HL-60 (cell line): ENCODE measurements around the gene GMDS.
A peak's percentile ranks its signal among the peaks of the same experiment; 100 is the strongest.

ENCODE experiments used
- DNase-seq, 2 experiments: peaks; one replicate each; pipeline ENCODE4 v3.0.0-alpha.2; 2010 to 2020; ENCODE audit warnings: low read depth in 1 of 2, low spot score in 1 of 2
- H3K27ac ChIP-seq: fragments of 250-450 bp; sonication (Bioruptor Pico); replicated peaks from 2 replicates; pipeline ENCODE4 v1.5.1; 2020; ENCODE audit warnings: mild to moderate bottlenecking, moderate library complexity
- H3K27me3 ChIP-seq: fragments of 250-450 bp; sonication (Bioruptor Pico); 2 replicates; pipeline ENCODE4 v1.5.1; 2021; ENCODE audit warnings: mild to moderate bottlenecking, moderate library complexity; ENCODE audit not compliant: insufficient read depth, poor library complexity, severe bottlenecking
- H3K4me3 ChIP-seq: replicated peaks from 2 replicates; pipeline ENCODE4 v1.5.1; 2011; ENCODE audit warnings: mild to moderate bottlenecking, control low read depth, low read length; ENCODE audit not compliant: insufficient read depth
- CTCF ChIP-seq: IDR thresholded peaks from one replicate; pipeline ENCODE4 v1.5.1; 2011; ENCODE audit warnings: low read length, control low read depth, inconsistent platforms; ENCODE audit not compliant: insufficient read depth
- GABPA ChIP-seq: IDR thresholded peaks from 2 replicates; pipeline ENCODE4 v1.6.1; 2012; ENCODE audit warnings: low read depth
- POLR2AphosphoS5 ChIP-seq: IDR thresholded peaks from 2 replicates; pipeline ENCODE4 v1.6.1; 2012; ENCODE audit warnings: low read depth
- REST ChIP-seq: IDR thresholded peaks from 2 replicates; pipeline ENCODE4 v1.6.1; 2012; ENCODE audit warnings: low read depth; ENCODE audit not compliant: insufficient replicate concordance
- SPI1 ChIP-seq: IDR thresholded peaks from 2 replicates; pipeline ENCODE4 v1.6.1; 2012; ENCODE audit warnings: low read depth, mild to moderate bottlenecking, borderline replicate concordance

The GMDS gene

GRCh38 chr6:1729750-1730140 is 515.7 kb downstream of the GMDS start:
- TF ChIP-seq GABPA = no peak
- no peak for TF ChIP-seq REST
- no peak for TF ChIP-seq POLR2AphosphoS5
- no peak for TF ChIP-seq CTCF
- no peak for TF ChIP-seq SPI1
- H3K27me3 ChIP-seq = no peaks in the 10 kb centered on the region
- H3K27ac ChIP-seq = no peak overlapping the region
- H3K4me3 ChIP-seq = no peak overlapping the region
- DNase-seq = no peak

GRCh38 chr6:1729133-1729749 is 516.2 kb downstream of the GMDS start:
- Histone ChIP-seq H3K27me3 (no peaks in the 10 kb centered on the region), H3K27ac (no peak overlapping the region), H3K4me3 (no peak overlapping the region)
- no peak for TF ChIP-seq SPI1
- DNase-seq = no peak

GRCh38 chr6:1726341-1726768 is 519.0 kb downstream of the GMDS start:
- Histone ChIP-seq H3K27ac (no peak overlapping the region), H3K27me3 (no peaks in the 10 kb centered on the region), H3K4me3 (no peak overlapping the region)
- TF ChIP-seq GABPA (no peak), POLR2AphosphoS5 (no peak), CTCF (no peak), REST (no peak), SPI1 (no peak)
- no peak for DNase-seq

- Histone ChIP-seq H3K4me3 (no peak overlapping the region), H3K27ac (peak overlapping the region; percentile 1; the same call in 1 of the 2 replicates), H3K27me3 (no peaks in the 10 kb centered on the region)
- peak in 1 of 2 experiments; percentile 27 for DNase-seq
- TF ChIP-seq GABPA (no peak), SPI1 (no peak), POLR2AphosphoS5 (no peak), REST (no peak), CTCF (no peak)
Observed at GRCh38 chr6:1724616-1725015, 520.8 kb downstream of the GMDS start.
